Trophoblast cell (in vitro differentiated cells and primary cell): ENCODE measurements around the gene VCP.

Source experiments
- DNase-seq, 2 donors: peaks; one replicate each; pipeline ENCODE4 v3.0.0-alpha.2; 2016
- H2AFZ ChIP-seq: 2 replicates; pipeline ENCODE4 v1.6.1; 2013; ENCODE audit warnings: low read length, moderate library complexity, mild to moderate bottlenecking; ENCODE audit not compliant: insufficient read depth, poor library complexity
- H2AK5ac ChIP-seq: 2 replicates; pipeline ENCODE4 v1.6.1; 2013; ENCODE audit warnings: mild to moderate bottlenecking, low read length
- H2BK120ac ChIP-seq: 2 replicates; pipeline ENCODE4 v1.6.1; 2013; ENCODE audit warnings: low read length, mild to moderate bottlenecking, moderate library complexity; ENCODE audit not compliant: insufficient read depth, poor library complexity
- H2BK12ac ChIP-seq: 2 replicates; pipeline ENCODE4 v1.6.1; 2013; ENCODE audit warnings: mild to moderate bottlenecking, low read length, moderate library complexity
- H2BK5ac ChIP-seq: 2 replicates; pipeline ENCODE4 v1.6.1; 2013; ENCODE audit warnings: low read length, low read depth, moderate library complexity, mild to moderate bottlenecking; ENCODE audit not compliant: poor library complexity
- H3K14ac ChIP-seq: 2 replicates; pipeline ENCODE4 v1.6.1; 2013; ENCODE audit warnings: mild to moderate bottlenecking, low read length
- H3K18ac ChIP-seq: 2 replicates; pipeline ENCODE4 v1.6.1; 2013; ENCODE audit warnings: mild to moderate bottlenecking, low read length
- H3K23ac ChIP-seq: 2 replicates; pipeline ENCODE4 v1.6.1; 2013; ENCODE audit warnings: low read length
- H3K27ac ChIP-seq: 2 replicates; pipeline ENCODE4 v1.5.1; 2013; ENCODE audit warnings: low read depth, mild to moderate bottlenecking, inconsistent platforms, low read length, moderate library complexity
- H3K27me3 ChIP-seq: 2 replicates; pipeline ENCODE4 v1.6.1; 2013; ENCODE audit warnings: inconsistent platforms, mild to moderate bottlenecking, low read length, moderate library complexity; ENCODE audit not compliant: insufficient read depth
- H3K36me3 ChIP-seq, 2 experiments: 1 replicate in 1 of 2; 2 replicates in 1 of 2; pipeline ENCODE4 v1.6.1; 2013; ENCODE audit warnings: low read length in 2 of 2, mild to moderate bottlenecking in 2 of 2, moderate library complexity in 1 of 2; ENCODE audit not compliant: insufficient read depth in 2 of 2, control insufficient read depth in 1 of 2
- H3K4ac ChIP-seq: 2 replicates; pipeline ENCODE4 v1.6.1; 2013; ENCODE audit warnings: low read depth, mild to moderate bottlenecking, low read length, moderate library complexity
- H3K4me1 ChIP-seq, 2 experiments: 1 replicate in 1 of 2; 2 replicates in 1 of 2; pipeline ENCODE4 v1.6.1; 2013; ENCODE audit warnings: low read length in 2 of 2, mild to moderate bottlenecking in 2 of 2, moderate library complexity in 1 of 2; ENCODE audit not compliant: insufficient read depth in 2 of 2, control insufficient read depth in 1 of 2
- H3K4me2 ChIP-seq: 2 replicates; pipeline ENCODE4 v1.6.1; 2013; ENCODE audit warnings: inconsistent platforms, mild to moderate bottlenecking, low read length, moderate library complexity
- H3K4me3 ChIP-seq: 2 replicates; pipeline ENCODE4 v1.5.1; 2013; ENCODE audit warnings: mild to moderate bottlenecking, low read depth, low read length, inconsistent platforms
- H3K79me1 ChIP-seq: one replicate; pipeline ENCODE4 v1.6.1; 2013; ENCODE audit warnings: low read length
- H3K79me2 ChIP-seq: 2 replicates; pipeline ENCODE4 v1.6.1; 2013; ENCODE audit warnings: low read length, mild to moderate bottlenecking; ENCODE audit not compliant: control insufficient read depth, insufficient read depth, poor library complexity
- H3K9ac ChIP-seq: 2 replicates; pipeline ENCODE4 v1.6.1; 2013; ENCODE audit warnings: mild to moderate bottlenecking, low read length
- H3K9me3 ChIP-seq: 2 replicates; pipeline ENCODE4 v1.6.1; 2013; ENCODE audit warnings: low read depth, mild to moderate bottlenecking, control low read depth, inconsistent platforms, low read length; ENCODE audit not compliant: insufficient read depth
- H4K12ac ChIP-seq: 2 replicates; pipeline ENCODE4 v1.6.1; 2013; ENCODE audit warnings: low read depth, mild to moderate bottlenecking, low read length, moderate library complexity
- H4K8ac ChIP-seq: 2 replicates; pipeline ENCODE4 v1.6.1; 2013; ENCODE audit warnings: low read depth, mild to moderate bottlenecking, low read length, moderate library complexity
- H4K91ac ChIP-seq: one replicate; pipeline ENCODE4 v1.6.1; 2013; ENCODE audit warnings: low read depth, mild to moderate bottlenecking, low read length, moderate library complexity
- WGBS: extraction: QIAGEN DNeasy Blood & Tissue Kit; methylation state at CpG from one replicate; pipeline ENCODE4 v1.1.7; 2013; ENCODE audit warnings: missing lambda C conversion rate; ENCODE audit not compliant: insufficient read length, insufficient coverage; ENCODE audit errors: extremely low coverage; 5-methylcytosine and 5-hydroxymethylcytosine counted together

The VCP gene

DNA sequence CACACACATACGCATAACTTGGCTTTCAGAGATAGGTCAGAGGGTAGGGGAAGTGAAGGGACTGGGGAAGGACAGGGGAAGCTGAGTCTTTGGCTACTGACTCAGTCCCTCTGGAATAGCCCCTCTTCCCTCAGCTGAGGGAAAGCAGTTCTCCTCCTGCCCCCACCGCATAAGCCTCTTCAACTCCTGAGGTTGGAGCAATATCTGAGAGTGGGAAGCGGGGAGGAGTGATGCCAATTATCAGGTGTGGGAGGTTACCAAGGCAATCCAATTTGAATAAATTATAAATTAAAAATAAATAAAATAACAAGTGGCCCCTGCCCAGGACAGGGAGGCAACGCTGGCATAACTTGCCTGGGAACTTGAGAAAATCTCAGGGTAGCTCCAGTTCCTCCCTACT is 32.2 kb upstream of the VCP start:
- no peak overlapping the region for H3K4ac ChIP-seq
- DNase-seq: no peak
- H2BK12ac ChIP-seq: no peak overlapping the region
- H2BK5ac ChIP-seq: no peak overlapping the region
- H2AFZ ChIP-seq: no peak overlapping the region
- no peak overlapping the region for H4K8ac ChIP-seq
- no peak overlapping the region for H2AK5ac ChIP-seq
- H3K18ac ChIP-seq: no peak overlapping the region
- H3K79me2 ChIP-seq: peaks cover 5% of the 10 kb centered on the region
- no peak overlapping the region for H4K91ac ChIP-seq
- H3K27me3 ChIP-seq: no peaks in the 10 kb centered on the region
- no peak overlapping the region for H3K23ac ChIP-seq
- H2BK120ac ChIP-seq: no peak overlapping the region
- H3K79me1 ChIP-seq: peaks cover 4% of the 10 kb centered on the region
- no peak overlapping the region for H3K9ac ChIP-seq
- H3K27ac ChIP-seq: no peak overlapping the region
- no peak overlapping the region for H3K14ac ChIP-seq
- no peak overlapping the region for H4K12ac ChIP-seq
- H3K9me3 ChIP-seq: no peaks in the 10 kb centered on the region
- H3K4me3 ChIP-seq: no peak overlapping the region
- peaks cover 8 to 11% of the 10 kb centered on the region in 2 experiments for H3K4me1 ChIP-seq
- WGBS: no CpG with 5 or more reads among the region's 4 CpGs
- peaks cover 59 to 64% of the 10 kb centered on the region in 2 experiments for H3K36me3 ChIP-seq
- H3K4me2 ChIP-seq: no peak overlapping the region

DNA sequence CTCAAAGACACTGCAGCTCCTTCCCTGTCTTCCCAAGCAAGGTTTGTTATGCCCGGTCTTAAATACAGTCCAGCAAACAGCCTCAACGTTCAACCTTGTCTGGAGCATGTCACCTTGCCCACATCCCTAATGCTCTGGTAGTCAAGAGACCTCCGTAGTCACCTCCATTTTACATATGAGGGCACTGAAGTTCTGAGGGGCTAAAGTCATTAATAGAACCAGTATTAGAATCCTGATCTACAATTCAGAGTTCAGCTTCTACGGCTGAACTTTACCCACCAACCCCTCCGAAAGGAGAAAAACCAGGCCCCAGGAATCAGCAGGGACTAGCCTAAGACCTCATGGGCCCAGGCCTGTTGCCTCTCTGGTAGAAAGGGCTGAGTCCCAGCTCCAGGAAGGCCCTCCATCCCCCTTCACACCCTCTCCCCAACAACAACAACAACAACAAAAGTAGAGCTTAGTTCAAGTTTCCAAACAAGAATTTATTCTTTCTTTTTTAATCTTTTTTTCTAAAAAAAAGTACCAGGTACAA is 31.3 kb upstream of the VCP start:
- H4K12ac ChIP-seq: no peak overlapping the region
- H3K27ac ChIP-seq: no peak overlapping the region
- no peak overlapping the region for H2BK12ac ChIP-seq
- no peak overlapping the region for H3K18ac ChIP-seq
- H3K4ac ChIP-seq: no peak overlapping the region
- peaks cover 5% of the 10 kb centered on the region for H3K79me2 ChIP-seq
- no peak overlapping the region for H3K14ac ChIP-seq
- H4K91ac ChIP-seq: no peak overlapping the region
- no peak overlapping the region for H3K23ac ChIP-seq
- DNase-seq: no peak
- H2BK5ac ChIP-seq: no peak overlapping the region
- H3K9ac ChIP-seq: no peak overlapping the region
- H3K4me3 ChIP-seq: peak overlapping the region; percentile 68
- H2AFZ ChIP-seq: no peak overlapping the region
- H3K79me1 ChIP-seq: peaks cover 4% of the 10 kb centered on the region
- H3K36me3 ChIP-seq: peaks cover 59 to 65% of the 10 kb centered on the region in 2 experiments
- H2AK5ac ChIP-seq: no peak overlapping the region
- no peaks in the 10 kb centered on the region for H3K27me3 ChIP-seq
- peak overlapping the region; percentile 71 for H4K8ac ChIP-seq
- peak overlapping the region; percentile 96 for H3K4me2 ChIP-seq
- H3K4me1 ChIP-seq: peaks cover 8 to 11% of the 10 kb centered on the region in 2 experiments
- H3K9me3 ChIP-seq: no peaks in the 10 kb centered on the region
- WGBS: no CpG with 5 or more reads among the region's 5 CpGs
- H2BK120ac ChIP-seq: no peak overlapping the region

DNA sequence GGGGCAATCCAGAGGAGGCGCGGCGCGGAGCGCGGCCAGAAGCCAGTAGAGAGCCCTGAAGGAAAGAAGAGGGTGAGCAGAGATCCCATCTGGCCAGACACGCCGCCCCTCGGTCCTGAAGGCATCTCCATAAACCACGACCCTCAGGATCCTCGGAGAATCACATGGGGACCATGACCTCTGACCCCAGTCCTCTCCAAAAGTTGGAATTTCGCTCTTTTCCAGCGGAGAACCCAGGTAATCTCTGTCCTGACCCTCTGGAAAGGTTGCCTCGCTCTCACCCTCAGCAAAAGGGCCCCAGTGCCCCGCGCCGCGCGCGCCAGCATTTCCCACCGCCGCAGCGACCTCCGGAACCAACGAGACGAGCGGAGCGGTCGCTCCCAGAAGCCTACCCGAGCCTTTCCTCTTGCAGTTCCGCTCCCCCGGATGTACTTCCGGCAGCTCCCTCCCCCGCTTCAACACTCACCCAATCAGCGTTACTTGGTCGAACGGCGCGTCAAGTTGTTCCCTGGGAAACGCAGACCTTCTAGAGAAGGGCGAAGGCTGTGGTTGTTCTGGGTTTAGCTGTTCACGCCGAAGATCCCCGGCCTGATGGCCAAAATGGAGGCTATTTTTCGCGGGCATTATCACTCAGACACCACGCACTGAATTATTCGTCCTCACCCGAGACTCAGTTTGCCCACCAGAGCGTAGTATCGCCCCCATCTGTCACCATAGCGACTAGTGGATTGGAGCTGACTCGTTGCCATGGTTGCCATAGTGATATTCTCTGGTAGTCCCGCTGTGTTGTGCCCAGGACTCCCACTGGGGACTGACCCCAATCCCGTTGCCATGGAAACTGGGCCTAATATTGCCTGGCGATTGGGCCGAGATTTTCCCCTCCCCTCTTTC is 30.6 kb upstream of the VCP start, which contains the start of gene STOML2:
STOML2 (minus strand) TSS at position 363 of the 891 bp plus-strand sequence; CDS start at position 326, 37 bp downstream.
- peak; percentile 93 to 96 for DNase-seq
- Histone ChIP-seq H2AFZ (peak within 1 kb of the TSS; percentile 46), H2BK120ac (peak within 1 kb of the TSS; percentile 25), H3K4me3 (peak within 1 kb of the TSS; percentile 82), H4K91ac (peak within 1 kb of the TSS; percentile 77), H3K23ac (no peak within 1 kb of the TSS), H2BK5ac (peak within 1 kb of the TSS; percentile 42), H3K14ac (peak within 1 kb of the TSS; percentile 62), H2AK5ac (peak within 1 kb of the TSS; percentile 26), H3K4me1 (peaks cover 8 to 11% of the 10 kb centered on the region in 2 experiments), H3K4ac (peak within 1 kb of the TSS; percentile 66), H3K36me3 (peaks cover 53 to 59% of the 10 kb centered on the region in 2 experiments), H3K27me3 (no peaks in the 10 kb centered on the region), H3K79me2 (peaks cover 5% of the 10 kb centered on the region), H3K27ac (peak within 1 kb of the TSS; percentile 9), H3K9me3 (no peaks in the 10 kb centered on the region), H4K12ac (peak within 1 kb of the TSS; percentile 75), H3K18ac (peak within 1 kb of the TSS; percentile 24), H3K9ac (peak within 1 kb of the TSS; percentile 92), H4K8ac (peak within 1 kb of the TSS; percentile 93), H2BK12ac (no peak within 1 kb of the TSS), H3K79me1 (peaks cover 4% of the 10 kb centered on the region), H3K4me2 (peak within 1 kb of the TSS; percentile 96)
- WGBS: no CpG with 5 or more reads among the region's 57 CpGs

DNA sequence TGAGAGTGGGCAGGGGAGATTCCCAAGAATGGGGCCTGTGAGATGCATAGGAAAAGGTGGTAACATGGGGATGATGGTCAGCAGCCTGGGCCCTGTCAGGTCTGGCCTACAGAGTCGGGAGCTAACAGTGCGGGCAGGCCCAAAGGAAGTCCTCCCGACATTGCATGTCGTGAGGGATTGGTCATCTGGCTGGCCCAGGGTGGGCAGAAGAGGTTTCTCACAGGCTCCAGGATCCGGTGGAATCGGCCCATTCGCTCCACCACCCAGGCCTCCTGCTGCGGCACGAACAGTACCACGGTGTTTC is 30.0 kb upstream of the VCP start:
- Histone ChIP-seq H3K4ac (peak overlapping the region; percentile 66), H2AK5ac (peak overlapping the region; percentile 26), H4K91ac (peak overlapping the region; percentile 77), H3K14ac (peak overlapping the region; percentile 62), H2AFZ (peak overlapping the region; percentile 46), H3K27ac (no peak overlapping the region), H3K27me3 (no peaks in the 10 kb centered on the region), H3K4me3 (peak overlapping the region; percentile 82), H3K36me3 (peaks cover 47 to 53% of the 10 kb centered on the region in 2 experiments), H3K79me1 (peaks cover 4% of the 10 kb centered on the region), H2BK120ac (peak overlapping the region; percentile 25), H2BK5ac (peak overlapping the region; percentile 42), H3K9ac (peak overlapping the region; percentile 92), H2BK12ac (no peak overlapping the region), H3K79me2 (peaks cover 5% of the 10 kb centered on the region), H3K23ac (no peak overlapping the region), H4K8ac (peak overlapping the region; percentile 93), H3K4me1 (peaks cover 8 to 11% of the 10 kb centered on the region in 2 experiments), H3K18ac (peak overlapping the region; percentile 24), H3K4me2 (peak overlapping the region; percentile 96), H3K9me3 (no peaks in the 10 kb centered on the region), H4K12ac (peak overlapping the region; percentile 75)
- no peak for DNase-seq
- no CpG with 5 or more reads among the region's 10 CpGs for WGBS
